IPS DF 4.7 (cell line): ENCODE measurements around the gene SERPINA1.

Experiments
- DNase-seq: peaks from one replicate; pipeline ENCODE4 v3.0.0-alpha.2; 2013; ENCODE audit warnings: low spot score; ENCODE audit errors: extremely low read depth

The SERPINA1 gene

DNA sequence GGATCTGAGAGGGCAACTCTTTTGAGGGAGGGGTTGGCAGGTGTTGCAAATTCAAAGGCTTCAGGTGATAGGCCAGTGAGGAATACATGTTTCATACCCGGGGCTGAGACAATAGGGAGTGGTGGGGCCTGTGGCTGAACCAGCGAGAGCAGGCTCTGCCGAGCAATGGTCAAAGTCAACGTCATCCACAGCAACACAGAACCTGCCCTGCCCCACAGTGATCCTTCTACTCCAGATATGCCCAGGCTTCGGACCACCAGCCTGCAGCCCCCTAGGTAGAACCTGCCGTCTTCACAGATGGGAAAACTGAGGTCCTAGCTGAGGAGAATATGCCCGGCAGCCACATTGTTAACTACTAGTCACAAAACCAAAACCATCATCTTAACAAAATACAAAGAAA lies 4.1 kb downstream of the SERPINA1 start:
- DNase-seq = no peak

GRCh38 chr14:94383777-94384176 lies 4.6 kb downstream of the SERPINA1 start:
- DNase-seq = no peak

DNA sequence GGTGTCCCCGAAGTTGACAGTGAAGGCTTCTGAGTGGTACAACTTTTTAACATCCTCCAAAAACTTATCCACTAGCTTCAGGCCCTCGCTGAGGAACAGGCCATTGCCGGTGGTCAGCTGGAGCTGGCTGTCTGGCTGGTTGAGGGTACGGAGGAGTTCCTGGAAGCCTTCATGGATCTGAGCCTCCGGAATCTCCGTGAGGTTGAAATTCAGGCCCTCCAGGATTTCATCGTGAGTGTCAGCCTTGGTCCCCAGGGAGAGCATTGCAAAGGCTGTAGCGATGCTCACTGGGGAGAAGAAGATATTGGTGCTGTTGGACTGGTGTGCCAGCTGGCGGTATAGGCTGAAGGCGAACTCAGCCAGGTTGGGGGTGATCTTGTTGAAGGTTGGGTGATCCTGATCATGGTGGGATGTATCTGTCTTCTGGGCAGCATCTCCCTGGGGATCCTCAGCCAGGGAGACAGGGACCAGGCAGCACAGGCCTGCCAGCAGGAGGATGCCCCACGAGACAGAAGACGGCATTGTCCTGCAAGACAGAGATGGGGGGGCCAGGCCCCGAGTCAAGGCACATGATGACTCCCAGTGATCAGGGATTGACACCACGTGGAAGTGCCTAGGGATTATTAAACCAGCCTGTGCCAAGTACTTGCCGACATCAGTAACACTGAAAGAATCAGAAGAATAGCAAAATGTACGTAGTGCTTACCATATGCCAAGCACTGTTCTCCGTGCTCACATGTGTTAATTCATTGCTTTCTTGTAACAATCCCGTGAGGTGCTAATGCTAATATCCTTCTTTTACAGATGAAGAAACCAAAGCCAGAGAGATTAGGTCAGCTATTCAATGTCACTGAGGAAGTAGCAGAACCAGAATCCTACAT lies 5.4 kb downstream of the SERPINA1 start:
- no peak for DNase-seq

GRCh38 chr14:94382099-94382715 lies 6.2 kb downstream of the SERPINA1 start:
- no peak for DNase-seq

DNA sequence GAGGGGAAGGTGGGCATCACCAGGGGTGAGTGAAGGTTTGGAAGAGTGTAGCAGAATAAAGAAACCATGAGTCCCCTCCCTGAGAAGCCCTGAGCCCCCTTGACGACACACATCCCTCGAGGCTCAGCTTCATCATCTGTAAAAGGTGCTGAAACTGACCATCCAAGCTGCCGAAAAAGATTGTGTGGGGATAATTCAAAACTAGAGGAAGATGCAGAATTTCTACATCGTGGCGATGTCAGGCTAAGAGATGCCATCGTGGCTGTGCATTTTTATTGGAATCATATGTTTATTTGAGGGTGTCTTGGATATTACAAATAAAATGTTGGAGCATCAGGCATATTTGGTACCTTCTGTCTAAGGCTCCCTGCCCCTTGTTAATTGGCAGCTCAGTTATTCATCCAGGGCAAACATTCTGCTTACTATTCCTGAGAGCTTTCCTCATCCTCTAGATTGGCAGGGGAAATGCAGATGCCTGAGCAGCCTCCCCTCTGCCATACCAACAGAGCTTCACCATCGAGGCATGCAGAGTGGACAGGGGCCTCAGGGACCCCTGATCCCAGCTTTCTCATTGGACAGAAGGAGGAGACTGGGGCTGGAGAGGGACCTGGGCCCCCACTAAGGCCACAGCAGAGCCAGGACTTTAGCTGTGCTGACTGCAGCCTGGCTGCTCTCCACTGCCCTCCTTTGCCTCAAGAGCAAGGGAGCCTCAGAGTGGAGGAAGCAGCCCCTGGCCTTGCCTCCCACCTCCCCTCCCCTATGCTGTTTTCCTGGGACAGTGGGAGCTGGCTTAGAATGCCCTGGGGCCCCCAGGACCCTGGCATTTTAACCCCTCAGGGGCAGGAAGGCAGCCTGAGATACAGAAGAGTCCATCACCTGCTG lies 7.0 kb downstream of the SERPINA1 start:
- DNase-seq = no peak

- DNase-seq = no peak
Measured at GRCh38 chr14:94380225-94381148, 7.9 kb downstream of the SERPINA1 start.

GRCh38 chr14:94379291-94380224 lies 8.8 kb downstream of the SERPINA1 start:
- DNase-seq = no peak

GRCh38 chr14:94378527-94379290 lies 9.7 kb downstream of the SERPINA1 start:
- no peak for DNase-seq

DNA sequence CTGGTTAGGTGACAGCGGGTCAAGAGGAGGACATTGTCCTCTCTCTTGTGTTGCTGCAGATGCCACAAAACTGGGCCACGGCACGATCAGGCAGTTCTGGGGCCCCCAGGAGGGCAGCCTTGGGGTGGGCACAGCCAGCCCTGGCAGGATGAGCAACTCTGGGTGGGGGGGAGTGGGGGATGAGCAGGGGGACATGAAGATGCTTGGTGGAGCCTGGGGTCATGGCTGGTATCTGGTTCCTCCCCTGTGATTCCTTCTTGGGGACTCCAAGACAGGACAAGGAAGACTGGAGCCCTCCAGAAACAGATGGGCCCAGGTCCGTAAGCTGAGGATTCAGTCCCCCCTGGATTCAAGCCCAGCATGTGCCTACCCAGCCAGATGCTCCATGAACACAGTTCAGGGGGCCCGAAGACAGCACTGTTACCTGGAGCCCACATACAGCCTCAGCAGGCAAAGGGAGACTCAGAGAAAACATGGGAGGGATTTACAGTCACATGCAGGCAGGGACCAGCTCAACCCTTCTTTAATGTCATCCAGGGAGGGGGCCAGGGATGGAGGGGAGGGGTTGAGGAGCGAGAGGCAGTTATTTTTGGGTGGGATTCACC lies 10.4 kb downstream of the SERPINA1 start:
- no peak for DNase-seq

- no peak for DNase-seq
Measured at GRCh38 chr14:94376976-94377865, 11.2 kb downstream of the SERPINA1 start.

- DNase-seq = no peak
Measured at GRCh38 chr14:94376108-94376975, 12.1 kb downstream of the SERPINA1 start.

- no peak for DNase-seq
Measured at GRCh38 chr14:94375552-94376107, 12.8 kb downstream of the SERPINA1 start.

DNA sequence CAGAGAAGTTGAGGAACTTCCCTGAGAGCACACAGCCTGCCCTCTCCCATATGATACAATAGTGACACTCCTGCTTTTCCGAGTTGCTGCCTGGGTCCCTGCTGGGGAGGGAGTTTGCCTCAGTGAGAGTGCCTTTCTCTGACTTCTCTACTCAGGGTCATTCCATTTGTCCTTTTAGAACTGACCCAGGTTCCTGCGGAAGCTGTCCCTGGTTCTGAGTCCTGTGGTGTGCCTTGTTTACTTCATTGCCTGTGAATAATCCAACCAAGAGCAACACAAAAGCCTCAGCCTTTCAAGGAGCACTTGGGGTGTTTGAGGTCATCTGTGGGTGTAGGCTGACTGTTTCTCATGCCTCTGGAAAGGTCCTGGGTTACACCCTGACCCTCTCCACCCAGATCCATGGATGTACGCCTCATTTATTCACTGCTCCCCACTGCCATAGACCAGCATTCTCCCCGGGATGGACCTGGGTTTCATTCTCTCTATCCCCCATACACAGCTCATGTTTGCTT lies 13.6 kb downstream of the SERPINA1 start:
- no peak for DNase-seq

- no peak for DNase-seq
Measured at GRCh38 chr14:94374116-94374515, 14.3 kb downstream of the SERPINA1 start.

GRCh38 chr14:94373708-94374107 lies 14.7 kb downstream of the SERPINA1 start:
- DNase-seq = no peak

DNA sequence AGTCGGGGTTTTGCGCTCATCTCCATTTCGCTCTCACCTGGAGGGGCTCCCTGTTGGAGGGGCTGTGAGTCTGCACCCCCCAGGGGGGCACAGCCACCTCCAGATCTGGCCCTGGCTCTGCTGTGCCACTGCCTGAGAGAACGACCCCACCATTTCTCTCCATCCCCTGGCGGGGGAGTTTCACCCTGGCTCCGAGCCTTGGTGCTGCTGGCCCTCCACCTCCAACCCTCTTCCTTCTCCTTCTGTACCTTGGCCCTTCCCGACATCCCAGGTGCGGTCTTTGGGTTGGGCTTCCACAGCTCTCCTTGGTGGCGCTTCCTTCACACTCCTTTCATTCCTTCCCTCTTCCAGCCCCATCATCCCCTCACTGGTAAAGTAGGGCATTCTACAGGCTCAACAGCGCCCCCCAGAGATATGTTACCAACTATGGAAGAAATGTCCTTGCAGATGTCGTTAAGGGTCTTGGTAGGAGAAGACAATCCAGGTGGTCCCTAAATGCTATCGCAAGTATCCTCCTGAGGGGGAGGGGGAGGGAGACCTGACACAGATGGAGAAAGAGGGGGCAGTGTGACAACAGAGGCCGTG lies 16.3 kb downstream of the SERPINA1 start:
- DNase-seq = peak; percentile 14
